ENCODE measurements around the gene PAX9. TPM values are rescaled to one million over a fixed set of nuclear protein-coding genes. Genes with fewer than 3 reads are reported as not detected.

The PAX9 gene
- total RNA-seq, 3 donors from 2014 or later (not counting 1 experiment from before 2014, with no cell fraction given): not detected

DNA sequence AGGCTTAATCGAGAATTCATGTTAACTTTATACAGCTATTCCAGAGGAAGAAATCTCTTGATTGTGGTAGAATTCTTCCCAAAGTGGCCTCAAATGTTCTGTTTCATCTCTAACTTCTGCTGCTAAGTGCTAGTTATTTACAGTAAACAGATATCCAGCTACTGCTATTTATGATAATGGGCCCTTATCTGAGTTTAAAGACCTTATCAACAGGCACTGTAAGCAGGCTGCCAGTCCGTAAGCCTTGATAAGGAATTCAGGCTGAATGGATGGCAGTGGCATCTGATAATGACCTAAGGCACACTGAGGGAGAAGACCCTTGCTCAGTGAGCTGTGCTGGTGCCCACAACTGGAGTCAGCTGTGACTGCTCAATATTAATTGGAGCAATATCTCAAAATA, 59.0 kb downstream of the PAX9 start:
- no peak overlapping the region for H3K27ac ChIP-seq (ENCODE audit: low read length)
- H3K27ac Mint-ChIP-seq: no peak overlapping the region
- no peaks in the 10 kb centered on the region for H3K27me3 Mint-ChIP-seq (ENCODE audit: low read depth in 2 of 2)
- H3K4me1 Mint-ChIP-seq: no peaks in the 10 kb centered on the region
- DNase-seq: no peak
- no peak overlapping the region for H3K4me3 ChIP-seq (ENCODE audit: low read length)
- no peaks in the 10 kb centered on the region for H3K36me3 ChIP-seq (ENCODE audit: control insufficient read depth, insufficient read depth, low read length)
- WGBS (ENCODE audit: insufficient coverage): 85% methylated on average over 2 of the region's 2 CpGs
- no peak overlapping the region for H3K4me3 Mint-ChIP-seq
- intact Hi-C loops (cut with micrococcal nuclease): no loop called here
- H3K4me1 ChIP-seq (ENCODE audit: control insufficient read depth, insufficient read depth, low read length): no peaks in the 10 kb centered on the region
- H3K27me3 ChIP-seq (ENCODE audit: control insufficient read depth, insufficient read depth, low read length): no peaks in the 10 kb centered on the region
- TF ChIP-seq, protein P1, sequence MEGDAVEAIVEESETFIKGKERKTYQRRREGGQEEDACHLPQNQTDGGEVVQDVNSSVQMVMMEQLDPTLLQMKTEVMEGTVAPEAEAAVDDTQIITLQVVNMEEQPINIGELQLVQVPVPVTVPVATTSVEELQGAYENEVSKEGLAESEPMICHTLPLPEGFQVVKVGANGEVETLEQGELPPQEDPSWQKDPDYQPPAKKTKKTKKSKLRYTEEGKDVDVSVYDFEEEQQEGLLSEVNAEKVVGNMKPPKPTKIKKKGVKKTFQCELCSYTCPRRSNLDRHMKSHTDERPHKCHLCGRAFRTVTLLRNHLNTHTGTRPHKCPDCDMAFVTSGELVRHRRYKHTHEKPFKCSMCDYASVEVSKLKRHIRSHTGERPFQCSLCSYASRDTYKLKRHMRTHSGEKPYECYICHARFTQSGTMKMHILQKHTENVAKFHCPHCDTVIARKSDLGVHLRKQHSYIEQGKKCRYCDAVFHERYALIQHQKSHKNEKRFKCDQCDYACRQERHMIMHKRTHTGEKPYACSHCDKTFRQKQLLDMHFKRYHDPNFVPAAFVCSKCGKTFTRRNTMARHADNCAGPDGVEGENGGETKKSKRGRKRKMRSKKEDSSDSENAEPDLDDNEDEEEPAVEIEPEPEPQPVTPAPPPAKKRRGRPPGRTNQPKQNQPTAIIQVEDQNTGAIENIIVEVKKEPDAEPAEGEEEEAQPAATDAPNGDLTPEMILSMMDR (IDR thresholded peaks at IDR 0.05): no peak
- no peak for ATAC-seq
- H3K36me3 Mint-ChIP-seq: no peaks in the 10 kb centered on the region
- H3K9me3 ChIP-seq (ENCODE audit: control insufficient read depth, insufficient read depth, low read length): no peaks in the 10 kb centered on the region
- H3K9me3 Mint-ChIP-seq: peaks cover 2 to 4% of the 10 kb centered on the region in 2 donors

DNA sequence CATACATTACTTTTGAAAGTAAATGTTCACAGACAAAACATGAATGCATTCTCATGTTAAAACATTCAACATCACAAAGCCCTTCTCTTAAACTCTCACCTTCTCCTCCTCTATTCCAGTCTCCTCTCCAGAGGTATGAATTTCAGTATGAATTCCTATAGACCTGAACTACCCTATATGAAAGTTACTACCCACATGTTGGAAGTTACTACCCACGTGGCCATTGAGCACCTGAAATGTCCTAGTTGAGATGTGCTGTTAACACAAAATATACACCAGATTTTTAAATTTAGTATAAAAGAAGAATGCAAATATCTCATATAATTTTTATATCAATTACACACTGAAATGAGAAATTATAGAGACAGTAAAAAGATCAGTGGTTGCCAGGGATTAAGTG, 60.2 kb downstream of the PAX9 start:
- H3K9me3 ChIP-seq (ENCODE audit: control insufficient read depth, insufficient read depth, low read length): no peaks in the 10 kb centered on the region
- H3K4me3 ChIP-seq (ENCODE audit: low read length): no peak overlapping the region
- DNase-seq (no peak), ATAC-seq (no peak)
- Mint-ChIP-seq H3K4me1 (no peaks in the 10 kb centered on the region), H3K27ac (no peak overlapping the region), H3K4me3 (no peak overlapping the region), H3K9me3 (peaks cover 5 to 6% of the 10 kb centered on the region in 2 donors), H3K36me3 (no peaks in the 10 kb centered on the region), H3K27me3 (ENCODE audit: low read depth in 2 of 2) (no peaks in the 10 kb centered on the region)
- no peak overlapping the region for H3K27ac ChIP-seq (ENCODE audit: low read length)
- TF ChIP-seq, protein P1 (IDR thresholded peaks at IDR 0.05): no peak
- no peaks in the 10 kb centered on the region for H3K4me1 ChIP-seq (ENCODE audit: control insufficient read depth, insufficient read depth, low read length)
- H3K36me3 ChIP-seq (ENCODE audit: control insufficient read depth, insufficient read depth, low read length): no peaks in the 10 kb centered on the region
- WGBS (ENCODE audit: insufficient coverage): no CpG with 5 or more reads among the region's 1 CpG
- intact Hi-C loops (cut with micrococcal nuclease): no loop called here
- no peaks in the 10 kb centered on the region for H3K27me3 ChIP-seq (ENCODE audit: control insufficient read depth, insufficient read depth, low read length)

DNA sequence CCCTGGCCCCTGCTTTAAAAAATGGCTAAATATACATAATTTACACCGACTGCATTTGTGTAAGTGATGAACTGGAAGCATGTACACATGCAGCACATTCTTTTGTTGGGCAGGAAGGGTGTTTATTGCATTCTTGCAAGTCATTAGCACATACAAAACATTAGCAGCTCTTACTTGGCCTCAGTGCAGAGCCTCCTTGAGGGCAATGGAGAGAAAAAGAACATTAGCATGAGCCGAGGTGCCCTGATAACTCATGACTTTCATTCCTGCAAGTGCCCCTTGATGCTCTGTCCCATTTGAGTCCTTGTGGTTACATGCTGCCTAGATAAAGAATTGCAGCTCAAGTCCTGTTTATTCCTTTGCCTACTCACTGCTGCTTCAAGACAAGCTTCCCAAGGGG, 61.9 kb downstream of the PAX9 start:
- DNase-seq: no peak
- Mint-ChIP-seq H3K4me3 (no peak overlapping the region), H3K27ac (no peak overlapping the region), H3K27me3 (ENCODE audit: low read depth in 2 of 2) (no peaks in the 10 kb centered on the region), H3K9me3 (peaks cover 5 to 7% of the 10 kb centered on the region in 2 donors), H3K36me3 (no peaks in the 10 kb centered on the region), H3K4me1 (no peaks in the 10 kb centered on the region)
- TF ChIP-seq, protein P1 (IDR thresholded peaks at IDR 0.05): no peak
- H3K9me3 ChIP-seq (ENCODE audit: control insufficient read depth, insufficient read depth, low read length): no peaks in the 10 kb centered on the region
- H3K4me3 ChIP-seq (ENCODE audit: low read length): no peak overlapping the region
- H3K4me1 ChIP-seq (ENCODE audit: control insufficient read depth, insufficient read depth, low read length): no peaks in the 10 kb centered on the region
- no peaks in the 10 kb centered on the region for H3K36me3 ChIP-seq (ENCODE audit: control insufficient read depth, insufficient read depth, low read length)
- no peaks in the 10 kb centered on the region for H3K27me3 ChIP-seq (ENCODE audit: control insufficient read depth, insufficient read depth, low read length)
- H3K27ac ChIP-seq (ENCODE audit: low read length): no peak overlapping the region
- ATAC-seq: no peak
- intact Hi-C loops (cut with micrococcal nuclease): no loop called here
- WGBS (ENCODE audit: insufficient coverage): 42% methylated on average over 1 of the region's 2 CpGs

DNA sequence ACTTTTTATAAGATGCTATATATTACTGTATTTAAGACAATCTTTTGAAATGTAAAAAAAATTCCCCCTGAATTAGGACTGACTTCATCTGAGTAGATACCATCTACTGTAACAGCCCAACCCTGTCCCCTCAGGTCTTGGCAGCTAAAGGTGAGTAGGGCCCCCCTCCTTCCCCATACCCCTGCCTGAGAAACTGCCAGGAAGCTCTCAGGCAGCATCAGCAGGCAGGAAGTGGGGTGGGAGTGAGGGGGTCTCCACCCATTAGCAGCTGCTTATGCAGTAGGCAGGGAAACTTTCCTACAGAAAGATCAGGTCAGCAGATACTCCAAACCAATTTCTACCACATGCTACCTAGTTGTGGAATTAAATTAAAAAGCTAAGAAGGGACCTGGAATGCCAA, 62.5 kb downstream of the PAX9 start:
- Mint-ChIP-seq H3K27me3 (ENCODE audit: low read depth in 2 of 2) (no peaks in the 10 kb centered on the region), H3K9me3 (peaks cover 5 to 7% of the 10 kb centered on the region in 2 donors), H3K4me3 (no peak overlapping the region), H3K36me3 (no peaks in the 10 kb centered on the region), H3K27ac (no peak overlapping the region), H3K4me1 (no peaks in the 10 kb centered on the region)
- Histone ChIP-seq H3K4me3 (ENCODE audit: low read length) (no peak overlapping the region), H3K27ac (ENCODE audit: low read length) (no peak overlapping the region), H3K4me1 (ENCODE audit: control insufficient read depth, insufficient read depth, low read length) (no peaks in the 10 kb centered on the region), H3K9me3 (ENCODE audit: control insufficient read depth, insufficient read depth, low read length) (no peaks in the 10 kb centered on the region), H3K36me3 (ENCODE audit: control insufficient read depth, insufficient read depth, low read length) (no peaks in the 10 kb centered on the region), H3K27me3 (ENCODE audit: control insufficient read depth, insufficient read depth, low read length) (no peaks in the 10 kb centered on the region)
- intact Hi-C loops (cut with micrococcal nuclease): no loop called here
- DNase-seq (no peak), ATAC-seq (no peak)
- TF ChIP-seq, protein P1 (IDR thresholded peaks at IDR 0.05): no peak
